ENCODE data around the gene LRP6. TPM values are rescaled to one million over a fixed set of nuclear protein-coding genes. Genes with fewer than 3 reads are reported as not detected.

LRP6 gene
- total and polyA plus RNA-seq, 10 of the 15 experiments (the other 5 are each of a cell fraction or from before 2014, with no cell fraction given): 1.5 to 14.9 (median 6.1) TPM

DNA sequence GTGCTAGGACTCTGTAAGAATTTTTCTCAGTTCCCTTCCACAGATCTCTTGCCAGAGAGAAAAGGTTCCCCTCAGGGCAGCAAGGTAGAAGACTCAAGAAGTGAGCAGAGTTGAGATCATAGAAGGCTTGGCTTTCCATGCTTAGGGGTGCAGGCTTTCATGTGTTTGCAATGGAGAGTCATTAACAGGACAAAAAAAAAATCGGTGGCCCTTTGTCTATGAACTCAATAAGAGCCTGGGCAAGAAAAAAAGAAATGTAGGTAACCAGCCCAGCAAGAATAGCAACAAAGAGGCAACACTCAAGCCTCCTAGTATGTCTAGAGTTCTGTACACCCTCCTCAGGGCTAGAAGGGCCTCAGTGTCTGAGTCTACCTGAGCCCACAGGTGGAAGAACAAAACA lies 23.4 kb upstream of the LRP6 start (continued):
- TF ChIP-seq RBBP5 (conservative IDR thresholded peaks at IDR 0.05): no peak
- no peak for TF ChIP-seq BCL11A (IDR thresholded peaks at IDR 0.05; ENCODE audit: low read depth, low read length)
- no peak for TF ChIP-seq CREM (IDR thresholded peaks at IDR 0.05; ENCODE audit: low read depth)
- TF ChIP-seq MTA3 (IDR thresholded peaks at IDR 0.05; ENCODE audit: borderline replicate concordance, low read length): no peak

DNA sequence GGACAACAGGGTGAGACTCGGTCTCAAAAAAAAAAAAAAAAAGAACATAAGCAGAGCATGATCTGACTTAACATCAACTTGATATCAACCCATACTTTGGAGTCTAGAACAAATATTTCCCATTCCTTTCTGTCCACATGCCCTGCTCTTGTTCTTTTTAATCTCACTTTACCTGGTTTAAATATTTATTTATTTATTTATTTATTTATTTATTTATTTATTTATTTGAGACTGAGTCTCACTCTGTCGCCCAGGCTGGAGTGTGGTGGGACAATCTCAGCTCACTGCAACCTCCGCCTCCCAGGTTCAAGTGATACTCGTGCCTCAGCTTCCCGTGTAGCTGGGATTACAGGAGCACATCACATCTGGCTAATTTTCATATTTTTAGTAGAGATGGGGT lies 19.6 kb upstream of the LRP6 start:
- H3K27me3 ChIP-seq (replicated peaks in 1 of 2; ENCODE audit: control insufficient read depth in 2 of 2, insufficient read depth in 2 of 2, low read length in 1 of 2): peaks cover 0 to 7% of the 10 kb centered on the region in 2 experiments; a peak in 2 of 4 replicates
- no peaks in the 10 kb centered on the region for H4K20me1 ChIP-seq (ENCODE audit: control insufficient read depth, insufficient read depth)
- H3K79me2 ChIP-seq (ENCODE audit: control insufficient read depth, insufficient read depth, low read length): no peaks in the 10 kb centered on the region
- no peak overlapping the region for H2AFZ ChIP-seq (ENCODE audit: control insufficient read depth, low read depth, low read length)
- TF ChIP-seq, protein P1, sequence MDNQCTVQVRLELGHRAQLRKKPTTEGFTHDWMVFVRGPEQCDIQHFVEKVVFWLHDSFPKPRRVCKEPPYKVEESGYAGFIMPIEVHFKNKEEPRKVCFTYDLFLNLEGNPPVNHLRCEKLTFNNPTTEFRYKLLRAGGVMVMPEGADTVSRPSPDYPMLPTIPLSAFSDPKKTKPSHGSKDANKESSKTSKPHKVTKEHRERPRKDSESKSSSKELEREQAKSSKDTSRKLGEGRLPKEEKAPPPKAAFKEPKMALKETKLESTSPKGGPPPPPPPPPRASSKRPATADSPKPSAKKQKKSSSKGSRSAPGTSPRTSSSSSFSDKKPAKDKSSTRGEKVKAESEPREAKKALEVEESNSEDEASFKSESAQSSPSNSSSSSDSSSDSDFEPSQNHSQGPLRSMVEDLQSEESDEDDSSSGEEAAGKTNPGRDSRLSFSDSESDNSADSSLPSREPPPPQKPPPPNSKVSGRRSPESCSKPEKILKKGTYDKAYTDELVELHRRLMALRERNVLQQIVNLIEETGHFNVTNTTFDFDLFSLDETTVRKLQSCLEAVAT (IDR thresholded peaks at IDR 0.05): no peak
- TF ChIP-seq ZNF217 (IDR thresholded peaks at IDR 0.05) (no peak), RFX5 (IDR thresholded peaks at IDR 0.05; ENCODE audit: low read depth, low read length) (no peak), NBN (IDR thresholded peaks at IDR 0.05) (no peak), SP1 (IDR thresholded peaks at IDR 0.05; ENCODE audit: low read depth, low read length) (no peak), STAT3 (IDR thresholded peaks at IDR 0.05; ENCODE audit: low read depth, low read length) (no peak)
- TF ChIP-seq, protein P2, sequence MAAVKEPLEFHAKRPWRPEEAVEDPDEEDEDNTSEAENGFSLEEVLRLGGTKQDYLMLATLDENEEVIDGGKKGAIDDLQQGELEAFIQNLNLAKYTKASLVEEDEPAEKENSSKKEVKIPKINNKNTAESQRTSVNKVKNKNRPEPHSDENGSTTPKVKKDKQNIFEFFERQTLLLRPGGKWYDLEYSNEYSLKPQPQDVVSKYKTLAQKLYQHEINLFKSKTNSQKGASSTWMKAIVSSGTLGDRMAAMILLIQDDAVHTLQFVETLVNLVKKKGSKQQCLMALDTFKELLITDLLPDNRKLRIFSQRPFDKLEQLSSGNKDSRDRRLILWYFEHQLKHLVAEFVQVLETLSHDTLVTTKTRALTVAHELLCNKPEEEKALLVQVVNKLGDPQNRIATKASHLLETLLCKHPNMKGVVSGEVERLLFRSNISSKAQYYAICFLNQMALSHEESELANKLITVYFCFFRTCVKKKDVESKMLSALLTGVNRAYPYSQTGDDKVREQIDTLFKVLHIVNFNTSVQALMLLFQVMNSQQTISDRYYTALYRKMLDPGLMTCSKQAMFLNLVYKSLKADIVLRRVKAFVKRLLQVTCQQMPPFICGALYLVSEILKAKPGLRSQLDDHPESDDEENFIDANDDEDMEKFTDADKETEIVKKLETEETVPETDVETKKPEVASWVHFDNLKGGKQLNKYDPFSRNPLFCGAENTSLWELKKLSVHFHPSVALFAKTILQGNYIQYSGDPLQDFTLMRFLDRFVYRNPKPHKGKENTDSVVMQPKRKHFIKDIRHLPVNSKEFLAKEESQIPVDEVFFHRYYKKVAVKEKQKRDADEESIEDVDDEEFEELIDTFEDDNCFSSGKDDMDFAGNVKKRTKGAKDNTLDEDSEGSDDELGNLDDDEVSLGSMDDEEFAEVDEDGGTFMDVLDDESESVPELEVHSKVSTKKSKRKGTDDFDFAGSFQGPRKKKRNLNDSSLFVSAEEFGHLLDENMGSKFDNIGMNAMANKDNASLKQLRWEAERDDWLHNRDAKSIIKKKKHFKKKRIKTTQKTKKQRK (IDR thresholded peaks at IDR 0.05; ENCODE audit: low read depth, low read length): no peak
- SMC1A ChIA-PET (ENCODE audit: uncharacterized antibody, unreplicated experiment): interaction anchor here (0.7 kb wide), 1 partner anchor 1031 kb away, joined by 3 read pairs; no protein-coding TSS in a partner anchor
- WGBS (ENCODE audit: insufficient coverage, insufficient replicate concordance, low lambda C conversion rate, missing lambda C conversion rate): 71% methylated on average over 4 of the region's 5 CpGs
- no TSS peak for BruUV-seq (replicated peaks)
- no peaks in the 10 kb centered on the region; the same call in 2 of the 3 replicates for H3K9me3 ChIP-seq (replicated peaks; ENCODE audit: control insufficient read depth, insufficient read depth, low read length)
- H3K9ac ChIP-seq (ENCODE audit: control insufficient read depth, insufficient read depth, low read length): no peak overlapping the region
- no peak overlapping the region for H3K27ac ChIP-seq (ENCODE audit: control insufficient read depth, insufficient read depth)
- FAIRE-seq: no peak
- POLR2A ChIA-PET: no interaction called here
- ATAC-seq: no peak
- H3K4me1 ChIP-seq (ENCODE audit: control insufficient read depth, insufficient read depth, low read length): no peaks in the 10 kb centered on the region
- no peak overlapping the region for H3K4me3 ChIP-seq
- RAD21 ChIA-PET (ENCODE audit: unreplicated experiment): no interaction called here
- no peak for DNase-seq (ENCODE audit: low read depth, low spot score)
- CTCF ChIA-PET: no interaction called here
- no peak overlapping the region for H3K4me2 ChIP-seq (ENCODE audit: control insufficient read depth, insufficient read depth)
- intact Hi-C loops (cut with micrococcal nuclease; ENCODE audit: unreplicated experiment): no loop called here
- H3K36me3 ChIP-seq (ENCODE audit: control insufficient read depth in 2 of 2, insufficient read depth in 2 of 2, low read length in 1 of 2): no peaks in the 10 kb centered on the region
- in situ Hi-C loops (cut with MboI): no loop called here

Data from GM12878 (cell line).